ENCODE measurements around the gene UBE2D2.

The UBE2D2 gene

GRCh38 chr5:139634541-139634940 is 73.4 kb downstream of the UBE2D2 start:
- H3K4me3 ChIP-seq (ENCODE audit: control insufficient read depth, low read depth, low read length): no peak overlapping the region
- no peak for DNase-seq (ENCODE audit: low read depth)
- no peak for TF ChIP-seq CTCF (conservative IDR thresholded peaks at IDR 0.05; ENCODE audit: control insufficient read depth, insufficient read depth, low read depth, low read length)

- H3K4me3 ChIP-seq (ENCODE audit: control insufficient read depth, low read depth, low read length): no peak overlapping the region
- DNase-seq (ENCODE audit: low read depth): no peak
- TF ChIP-seq CTCF (conservative IDR thresholded peaks at IDR 0.05; ENCODE audit: control insufficient read depth, insufficient read depth, low read depth, low read length): no peak
Measured at GRCh38 chr5:139635191-139635590, 74.1 kb downstream of the UBE2D2 start.

GRCh38 chr5:139635606-139636206 is 74.6 kb downstream of the UBE2D2 start:
- H3K4me3 ChIP-seq (ENCODE audit: control insufficient read depth, low read depth, low read length): no peak overlapping the region
- peak; percentile 98 for DNase-seq (ENCODE audit: low read depth)
- peak; percentile 87 for TF ChIP-seq CTCF (conservative IDR thresholded peaks at IDR 0.05; ENCODE audit: control insufficient read depth, insufficient read depth, low read depth, low read length)

GRCh38 chr5:139636207-139636792 is 75.2 kb downstream of the UBE2D2 start:
- H3K4me3 ChIP-seq (ENCODE audit: control insufficient read depth, low read depth, low read length): no peak overlapping the region
- DNase-seq (ENCODE audit: low read depth): no peak
- no peak for TF ChIP-seq CTCF (conservative IDR thresholded peaks at IDR 0.05; ENCODE audit: control insufficient read depth, insufficient read depth, low read depth, low read length)

GRCh38 chr5:139636975-139637408 is 75.9 kb downstream of the UBE2D2 start:
- TF ChIP-seq CTCF (conservative IDR thresholded peaks at IDR 0.05; ENCODE audit: control insufficient read depth, insufficient read depth, low read depth, low read length): no peak
- peak; percentile 64 for DNase-seq (ENCODE audit: low read depth)
- H3K4me3 ChIP-seq (ENCODE audit: control insufficient read depth, low read depth, low read length): peak overlapping the region; percentile 33

GRCh38 chr5:139637438-139638089 is 76.4 kb downstream of the UBE2D2 start:
- peak; percentile 74 for DNase-seq (ENCODE audit: low read depth)
- peak overlapping the region; percentile 43 for H3K4me3 ChIP-seq (ENCODE audit: control insufficient read depth, low read depth, low read length)
- no peak for TF ChIP-seq CTCF (conservative IDR thresholded peaks at IDR 0.05; ENCODE audit: control insufficient read depth, insufficient read depth, low read depth, low read length)

All from fibroblast of mammary gland (primary cell).